Activated CD8-positive, alpha-beta memory T cell treated with anti-CD3 and anti-CD28 coated beads for 1 hour (primary cell): ENCODE results near the gene ZAR1.
"Not testable (repeated sequence)": the region's sequence is repeated elsewhere in the genome, so short reads cannot be mapped to it uniquely, and the experiment has no call there.

Experiments
- DNase-seq, 2 donors: peaks; one replicate each; pipeline ENCODE4 v3.0.0-alpha.2; 2020; ENCODE audit warnings: low read depth in 1 of 2; ENCODE audit errors: extremely low read depth in 1 of 2

The ZAR1 gene

GRCh38 chr4:48490012-48490679 is at the start of gene ZAR1:
Gene ZAR1 (plus strand): TSS chr4:48490252. CDS start chr4:48490292, 40 bp downstream.
- no peak for DNase-seq

GRCh38 chr4:48440914-48441313 is 49.1 kb upstream of the ZAR1 start:
- DNase-seq, result not testable (repeated sequence)

- no peak for DNase-seq
Measured at GRCh38 chr4:48445704-48446103, 44.3 kb upstream of the ZAR1 start.

GRCh38 chr4:48446642-48447041 is 43.4 kb upstream of the ZAR1 start:
- DNase-seq, result no peak

GRCh38 chr4:48449151-48449550 is 40.9 kb upstream of the ZAR1 start:
- DNase-seq, result no peak

GRCh38 chr4:48450740-48451139 is 39.3 kb upstream of the ZAR1 start:
- DNase-seq, result no peak

- DNase-seq, result not testable (repeated sequence)
Measured at GRCh38 chr4:48451656-48452055, 38.4 kb upstream of the ZAR1 start.

- DNase-seq, result no peak
Measured at GRCh38 chr4:48454591-48454990, 35.5 kb upstream of the ZAR1 start.

- no peak for DNase-seq
Measured at GRCh38 chr4:48461000-48461399, 29.1 kb upstream of the ZAR1 start.

GRCh38 chr4:48462363-48462762 is 27.7 kb upstream of the ZAR1 start:
- DNase-seq, result no peak

GRCh38 chr4:48467442-48467841 is 22.6 kb upstream of the ZAR1 start:
- DNase-seq, result no peak

GRCh38 chr4:48467891-48468290 is 22.2 kb upstream of the ZAR1 start:
- DNase-seq, result no peak

GRCh38 chr4:48470137-48470536 is 19.9 kb upstream of the ZAR1 start:
- DNase-seq, result no peak

- no peak for DNase-seq
Measured at GRCh38 chr4:48470570-48470969, 19.5 kb upstream of the ZAR1 start.

GRCh38 chr4:48472794-48473193 is 17.3 kb upstream of the ZAR1 start:
- DNase-seq, result no peak

GRCh38 chr4:48475770-48476169 is 14.3 kb upstream of the ZAR1 start:
- DNase-seq, result no peak

- no peak for DNase-seq
Measured at GRCh38 chr4:48478273-48478672, 11.8 kb upstream of the ZAR1 start.

GRCh38 chr4:48481581-48481980 is 8.5 kb upstream of the ZAR1 start:
- DNase-seq, result no peak

GRCh38 chr4:48483006-48483776 is 6.9 kb upstream of the ZAR1 start, which contains the start of gene SLC10A4:
Gene SLC10A4 (plus strand): TSS chr4:48483343. CDS start chr4:48483562, 219 bp downstream.
- DNase-seq, result no peak

- DNase-seq, result no peak
Measured at GRCh38 chr4:48483777-48484493, 6.1 kb upstream of the ZAR1 start.

- no peak for DNase-seq
Measured at GRCh38 chr4:48484494-48485168, 5.4 kb upstream of the ZAR1 start.
